ENCODE data around the gene CHAF1A. TPM values are rescaled to one million over a fixed set of nuclear protein-coding genes. Genes with fewer than 3 reads are reported as not detected.

Gene CHAF1A
- total and polyA plus RNA-seq, 2 donors, result 7.0 to 9.0 TPM

DNA sequence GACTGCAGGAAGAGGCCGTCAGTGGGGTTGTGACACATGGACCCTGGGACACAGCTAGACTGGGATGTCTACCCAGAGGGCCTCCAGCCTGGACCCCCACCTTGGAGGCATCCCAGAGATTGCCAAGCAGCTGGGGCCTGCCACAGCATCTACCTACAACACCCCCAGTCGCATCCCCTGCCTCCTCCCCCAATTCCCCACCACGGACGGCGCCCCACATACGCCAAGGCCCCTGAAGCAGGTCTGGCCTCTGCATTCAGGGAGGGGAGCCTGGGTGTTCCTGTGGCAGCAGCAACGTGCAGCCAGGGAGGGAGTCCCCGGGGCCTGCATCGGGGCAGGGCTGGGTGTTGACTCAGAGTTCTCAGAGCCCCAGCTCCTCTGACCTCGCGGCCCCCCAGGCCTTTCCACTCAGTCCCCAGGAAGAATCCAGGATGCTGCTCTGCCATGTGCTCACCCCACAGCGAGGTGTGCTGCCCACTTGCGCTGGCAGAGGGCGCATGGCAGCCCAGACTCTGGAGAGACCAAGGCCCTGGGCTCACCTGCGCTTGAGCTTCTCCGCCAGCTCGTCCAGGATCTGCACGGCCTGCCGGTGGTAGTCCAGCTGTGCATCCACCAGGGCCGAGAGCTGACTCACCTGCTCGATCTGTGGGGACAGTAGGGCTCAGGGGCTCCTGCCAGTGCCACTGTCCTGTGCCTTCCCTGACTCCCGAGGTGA lies 39.5 kb upstream of the CHAF1A start:
- H3K4me1 ChIP-seq (ENCODE audit: insufficient read depth), result no peaks in the 10 kb centered on the region
- H3K4me3 ChIP-seq (ENCODE audit: low read depth, low read length), result no peak overlapping the region
- no peak overlapping the region for H3K27ac ChIP-seq (ENCODE audit: low read depth)
- peaks cover 3% of the 10 kb centered on the region for H3K36me3 ChIP-seq (ENCODE audit: insufficient read depth)
- no peak for DNase-seq (ENCODE audit: extremely low spot score)
- WGBS, result 79% methylated on average over 22 of the region's 22 CpGs

DNA sequence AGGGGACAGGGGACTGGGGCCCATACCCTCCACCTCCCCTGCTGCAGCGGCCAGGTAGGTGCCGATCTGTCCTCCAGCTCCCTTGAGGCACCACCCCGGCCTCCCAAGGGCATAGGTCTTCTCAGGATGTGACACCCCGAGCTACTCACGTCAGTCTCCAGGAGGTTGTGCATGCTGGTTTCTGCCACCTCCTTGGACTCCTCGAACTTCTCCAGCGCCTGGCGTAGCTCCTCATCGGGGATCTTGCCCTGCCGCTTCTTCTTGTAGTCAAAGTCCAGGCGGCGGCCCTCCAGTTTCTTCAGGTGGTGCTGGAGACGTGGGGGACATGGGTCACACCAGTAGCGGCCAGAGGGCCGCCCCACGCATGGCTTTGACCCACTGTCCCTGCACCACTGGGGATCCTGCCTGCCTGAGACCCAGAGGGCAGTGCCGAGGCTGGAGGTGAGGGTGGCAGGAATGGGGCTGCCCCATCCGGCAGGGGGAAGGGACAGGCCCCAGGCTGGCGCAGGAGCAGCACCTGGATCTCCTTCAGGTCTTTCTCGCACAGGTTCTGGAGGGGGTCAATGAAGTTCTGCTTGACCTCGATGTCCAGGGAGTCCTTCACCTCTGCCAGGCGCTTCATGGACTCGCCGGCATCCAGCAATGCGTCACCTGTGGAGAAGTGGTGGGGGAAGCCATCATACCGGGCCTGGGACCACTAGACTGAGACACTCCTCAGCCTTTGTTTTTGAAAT lies 38.7 kb upstream of the CHAF1A start:
- no peak overlapping the region for H3K4me3 ChIP-seq (ENCODE audit: low read depth, low read length)
- no peak overlapping the region for H3K27ac ChIP-seq (ENCODE audit: low read depth)
- WGBS, result 91% methylated on average over 26 of the region's 26 CpGs
- DNase-seq (ENCODE audit: extremely low spot score), result no peak
- no peaks in the 10 kb centered on the region for H3K4me1 ChIP-seq (ENCODE audit: insufficient read depth)
- H3K36me3 ChIP-seq (ENCODE audit: insufficient read depth), result peaks cover 3% of the 10 kb centered on the region

DNA sequence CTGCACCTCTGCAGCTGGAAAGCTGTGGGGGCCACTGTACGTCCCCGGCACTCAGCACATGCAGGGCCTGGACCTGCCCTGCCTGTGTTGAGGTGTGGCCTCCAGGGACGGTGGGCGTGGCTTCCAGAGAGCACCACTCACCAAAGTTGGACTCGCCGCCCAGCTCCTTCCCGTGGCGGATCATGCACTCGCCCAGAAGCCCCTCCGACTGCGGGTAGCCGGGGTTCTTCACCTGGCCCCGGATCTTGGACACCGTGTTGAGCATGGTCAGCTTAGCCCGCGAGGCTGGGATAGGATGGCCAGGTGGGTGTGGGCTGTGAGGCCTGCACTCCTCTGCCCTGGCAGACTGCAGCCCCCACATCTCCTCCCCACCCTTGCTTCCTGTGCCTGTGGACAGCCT lies 37.1 kb upstream of the CHAF1A start:
- Histone ChIP-seq H3K4me3 (ENCODE audit: low read depth, low read length) (no peak overlapping the region), H3K4me1 (ENCODE audit: insufficient read depth) (no peaks in the 10 kb centered on the region), H3K27ac (ENCODE audit: low read depth) (no peak overlapping the region), H3K36me3 (ENCODE audit: insufficient read depth) (peaks cover 3% of the 10 kb centered on the region)
- 87% methylated on average over 16 of the region's 16 CpGs for WGBS
- no peak for DNase-seq (ENCODE audit: extremely low spot score)

- no peak for DNase-seq (ENCODE audit: extremely low spot score)
- Histone ChIP-seq H3K4me1 (ENCODE audit: insufficient read depth) (no peaks in the 10 kb centered on the region), H3K36me3 (ENCODE audit: insufficient read depth) (peaks cover 3% of the 10 kb centered on the region), H3K27ac (ENCODE audit: low read depth) (no peak overlapping the region), H3K4me3 (ENCODE audit: low read depth, low read length) (no peak overlapping the region)
- 90% methylated on average over 19 of the region's 19 CpGs for WGBS
Measured at GRCh38 chr19:4365791-4366665, 36.4 kb upstream of the CHAF1A start.

DNA sequence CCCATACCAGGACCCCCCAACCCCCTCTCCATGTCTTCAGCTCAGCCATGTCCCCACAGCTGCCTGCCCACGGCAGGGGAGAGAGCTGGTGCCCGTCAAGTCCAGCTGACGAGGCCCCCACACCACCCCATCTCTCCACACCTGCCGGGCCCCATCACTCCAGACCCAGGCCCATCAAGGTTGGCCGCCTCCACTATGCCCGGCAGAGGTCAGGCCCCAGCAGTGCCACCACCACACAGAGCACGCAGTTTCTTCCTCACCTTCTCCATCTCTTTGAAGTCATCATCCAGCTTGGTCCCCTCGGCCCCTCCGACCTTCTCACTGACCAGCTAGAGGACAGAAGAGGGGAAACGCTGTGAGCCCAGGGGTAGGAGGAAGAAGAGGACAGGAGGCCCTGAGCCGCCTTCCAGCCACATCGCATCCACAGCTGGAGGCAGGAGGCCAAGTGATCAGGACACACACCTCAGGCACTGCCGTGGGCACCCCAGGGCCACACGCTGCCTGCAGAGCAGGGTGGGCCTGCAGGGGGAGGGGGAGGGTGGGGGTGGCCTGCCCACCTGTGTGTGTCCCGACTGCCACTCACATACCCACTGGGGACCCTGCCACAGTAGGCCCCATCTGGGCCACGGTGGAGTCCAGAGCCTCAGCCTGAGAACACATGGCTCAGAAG lies 35.6 kb upstream of the CHAF1A start:
- Histone ChIP-seq H3K27ac (ENCODE audit: low read depth) (no peak overlapping the region), H3K36me3 (ENCODE audit: insufficient read depth) (no peaks in the 10 kb centered on the region)
- no peak for DNase-seq (ENCODE audit: extremely low spot score)

GRCh38 chr19:4367336-4367723 lies 35.1 kb upstream of the CHAF1A start:
- no peak overlapping the region for H3K4me3 ChIP-seq (ENCODE audit: low read depth, low read length)
- no peak overlapping the region for H3K27ac ChIP-seq (ENCODE audit: low read depth)
- DNase-seq (ENCODE audit: extremely low spot score), result no peak
- no peaks in the 10 kb centered on the region for H3K36me3 ChIP-seq (ENCODE audit: insufficient read depth)
- no peaks in the 10 kb centered on the region for H3K4me1 ChIP-seq (ENCODE audit: insufficient read depth)
- WGBS, result 87% methylated on average over 10 of the region's 10 CpGs

More for the DNA sequence above, 35.6 kb upstream of the CHAF1A start:
- WGBS, result 90% methylated on average over 16 of the region's 16 CpGs
- Histone ChIP-seq H3K4me1 (ENCODE audit: insufficient read depth) (no peaks in the 10 kb centered on the region), H3K4me3 (ENCODE audit: low read depth, low read length) (no peak overlapping the region)

- Histone ChIP-seq H3K36me3 (ENCODE audit: insufficient read depth) (no peaks in the 10 kb centered on the region), H3K27ac (ENCODE audit: low read depth) (no peak overlapping the region), H3K4me3 (ENCODE audit: low read depth, low read length) (no peak overlapping the region), H3K4me1 (ENCODE audit: insufficient read depth) (no peaks in the 10 kb centered on the region)
- no peak for DNase-seq (ENCODE audit: extremely low spot score)
- WGBS, result 81% methylated on average over 13 of the region's 13 CpGs
Measured at GRCh38 chr19:4367781-4368127, 34.7 kb upstream of the CHAF1A start.

GRCh38 chr19:4368128-4368820 lies 34.2 kb upstream of the CHAF1A start:
- Histone ChIP-seq H3K36me3 (ENCODE audit: insufficient read depth) (no peaks in the 10 kb centered on the region), H3K4me3 (ENCODE audit: low read depth, low read length) (no peak overlapping the region), H3K27ac (ENCODE audit: low read depth) (no peak overlapping the region), H3K4me1 (ENCODE audit: insufficient read depth) (no peaks in the 10 kb centered on the region)
- 42% methylated on average over 19 of the region's 19 CpGs for WGBS
- no peak for DNase-seq (ENCODE audit: extremely low spot score)

GRCh38 chr19:4369109-4369887 lies 33.1 kb upstream of the CHAF1A start:
- H3K36me3 ChIP-seq (ENCODE audit: insufficient read depth), result no peaks in the 10 kb centered on the region
- no peak for DNase-seq (ENCODE audit: extremely low spot score)
- peak overlapping the region; percentile 65 for H3K27ac ChIP-seq (ENCODE audit: low read depth)
- H3K4me3 ChIP-seq (ENCODE audit: low read depth, low read length), result no peak overlapping the region
- peaks cover 2% of the 10 kb centered on the region for H3K4me1 ChIP-seq (ENCODE audit: insufficient read depth)
- WGBS, result 49% methylated on average over 25 of the region's 25 CpGs

DNA sequence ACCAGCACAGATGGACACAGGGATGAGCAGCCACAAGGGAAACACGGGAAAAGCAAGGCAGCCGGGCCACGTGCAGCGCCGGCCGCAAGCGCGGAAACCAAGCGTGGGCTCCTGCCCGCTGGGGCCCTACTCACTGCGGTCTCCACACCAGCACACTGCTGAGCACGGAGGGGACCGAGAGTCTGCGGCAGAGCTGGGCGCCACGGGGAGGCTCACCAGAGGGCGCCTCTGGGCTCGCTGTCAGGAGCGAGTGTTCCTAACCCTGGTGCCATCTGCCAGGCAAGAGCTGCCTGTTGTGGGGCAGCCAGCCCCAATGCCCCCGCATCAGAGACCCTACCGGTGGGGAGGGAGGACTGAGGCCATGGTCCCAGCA lies 32.6 kb upstream of the CHAF1A start:
- Histone ChIP-seq H3K4me3 (ENCODE audit: low read depth, low read length) (no peak overlapping the region), H3K4me1 (ENCODE audit: insufficient read depth) (peaks cover 5% of the 10 kb centered on the region), H3K36me3 (ENCODE audit: insufficient read depth) (no peaks in the 10 kb centered on the region), H3K27ac (ENCODE audit: low read depth) (peak overlapping the region; percentile 65)
- no peak for DNase-seq (ENCODE audit: extremely low spot score)
- 39% methylated on average over 21 of the region's 21 CpGs for WGBS

DNA sequence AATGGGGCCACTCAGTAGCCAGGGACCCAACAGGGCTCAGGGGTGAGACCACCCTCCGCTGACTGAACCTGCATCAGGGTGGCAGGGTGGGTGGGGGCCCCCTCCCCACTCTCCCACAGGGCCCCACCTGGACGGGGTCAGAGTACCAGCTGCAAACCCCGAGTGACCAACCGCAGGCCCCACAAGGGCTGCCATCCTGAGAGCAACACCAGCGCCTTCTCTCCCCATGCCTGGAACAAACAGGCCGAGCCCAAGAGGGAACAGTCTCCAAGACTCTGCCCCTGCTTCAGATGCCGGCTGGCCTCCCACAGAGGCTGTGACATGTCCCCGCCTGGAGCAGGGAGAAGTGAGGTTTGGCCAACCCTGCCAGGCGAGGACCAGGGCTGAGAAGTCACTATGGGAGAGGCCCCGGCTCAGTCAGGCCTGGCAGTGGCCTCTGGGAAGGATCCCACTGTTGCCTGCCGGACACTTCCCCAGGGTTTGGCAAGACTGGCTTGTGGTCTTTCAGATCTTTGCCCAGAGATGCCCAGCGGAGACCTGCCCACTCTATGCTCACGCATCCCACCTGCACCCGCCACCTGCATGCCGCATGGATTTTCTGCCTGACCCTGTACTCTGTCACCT lies 31.9 kb upstream of the CHAF1A start:
- no peak overlapping the region for H3K4me3 ChIP-seq (ENCODE audit: low read depth, low read length)
- no peaks in the 10 kb centered on the region for H3K36me3 ChIP-seq (ENCODE audit: insufficient read depth)
- H3K4me1 ChIP-seq (ENCODE audit: insufficient read depth), result peaks cover 5% of the 10 kb centered on the region
- DNase-seq (ENCODE audit: extremely low spot score), result no peak
- H3K27ac ChIP-seq (ENCODE audit: low read depth), result no peak overlapping the region
- WGBS, result 92% methylated on average over 15 of the region's 15 CpGs
